A549 (cell line): ENCODE measurements around the gene SETD1B. TPM values are rescaled to one million over a fixed set of nuclear protein-coding genes. Genes with fewer than 3 reads are reported as not detected.
A peak's percentile ranks its signal among the peaks of the same experiment; 100 is the strongest.

Experiments
- ATAC-seq, 2 experiments: fragments of 200-7000 bp in 1 of 2; fragments of >200 bp in 1 of 2; cut with Nextera tagmentation in 1 of 2; cut with Tn5 transposase in 1 of 2; 3 replicates each; pipeline versions ENCODE4 v1.8.0 to v1.9.1; 2018 to 2020; ENCODE audit warnings: mild to moderate bottlenecking in 1 of 2, moderate library complexity in 1 of 2
- CTCF ChIA-PET: fragments of 300-600 bp; sonication (Branson Sonifier 250); formaldehyde crosslinking; extraction: SDS; loops from one replicate; lab custom pipeline; 2021; ENCODE audit warnings: antibody characterized with exemption, inconsistent platforms; lab: Yijun Ruan, JAX
- POLR2A ChIA-PET: fragments of 350-600 bp; formaldehyde crosslinking; extraction: SDS; loops from one replicate; lab custom pipeline; 2021; ENCODE audit warnings: antibody characterized with exemption, inconsistent platforms; lab: Yijun Ruan, JAX
- DNase-seq, 2 experiments: peaks; one replicate each; pipeline versions ENCODE4 v3.0.0 to v3.0.0-alpha.2; 2011 to 2016; ENCODE audit warnings: low read depth in 1 of 2, low spot score in 1 of 2
- FAIRE-seq: peaks from 2 replicates; lab custom pipeline; 2011; peaks lifted over from hg19 to GRCh38; lab: Jason Lieb, UNC
- H3K27ac ChIP-seq, 2 experiments: fragments of >200 bp; sonication (Bioruptor Twin); formaldehyde crosslinking; 3 replicates each; pipeline ENCODE4 v1.5.1; 2016 to 2017
- H3K4me1 ChIP-seq: fragments of >200 bp; sonication (Bioruptor Twin); formaldehyde crosslinking; 3 replicates; pipeline ENCODE4 v1.6.1; 2016
- H3K4me2 ChIP-seq: fragments of >200 bp; sonication (Bioruptor Twin); formaldehyde crosslinking; 3 replicates; pipeline ENCODE4 v1.6.1; 2016
- H3K4me3 ChIP-seq: fragments of >200 bp; sonication (Bioruptor Twin); formaldehyde crosslinking; 3 replicates; pipeline ENCODE4 v1.5.1; 2016
- H3K9me3 ChIP-seq: fragments of >200 bp; sonication (Bioruptor Twin); formaldehyde crosslinking; 3 replicates; pipeline ENCODE4 v1.6.1; 2016
- ATOH8 ChIP-seq: fragments of 250-450 bp; sonication (Bioruptor Pico); IDR thresholded peaks from 2 replicates; pipeline ENCODE4 v1.5.0; 2020; ENCODE audit warnings: low read depth, mild to moderate bottlenecking, moderate library complexity
- BHLHE40 ChIP-seq: IDR thresholded peaks from 2 replicates; pipeline ENCODE4 v1.6.1; 2012; ENCODE audit warnings: low read depth, low read length, inconsistent platforms
- CEBPB ChIP-seq, 2 experiments: fragments of >200 bp in 1 of 2; sonication (Bioruptor Twin) in 1 of 2; formaldehyde crosslinking in 1 of 2; IDR thresholded peaks; 2 replicates each; pipeline ENCODE4 v1.6.1; 2012 to 2016
- EHMT2 ChIP-seq: fragments of 200-600 bp; sonication (generic); IDR thresholded peaks from 2 replicates; pipeline ENCODE4 v1.6.1; 2016; ENCODE audit warnings: antibody characterized with exemption, low read depth, mild to moderate bottlenecking, moderate library complexity
- FOXS1 ChIP-seq: fragments of 250-450 bp; sonication (Bioruptor Pico); IDR thresholded peaks from 2 replicates; pipeline ENCODE4 v1.5.0; 2020; ENCODE audit warnings: mild to moderate bottlenecking, moderate library complexity
- HOXB13 ChIP-seq: fragments of 250-450 bp; sonication (Bioruptor Pico); IDR thresholded peaks from 2 replicates; pipeline ENCODE4 v1.5.0; 2020; ENCODE audit warnings: low read depth, mild to moderate bottlenecking, moderate library complexity
- JUNB ChIP-seq: fragments of >200 bp; sonication (Bioruptor Twin); formaldehyde crosslinking; IDR thresholded peaks from 2 replicates; pipeline ENCODE4 v1.6.1; 2016
- MYC ChIP-seq: IDR thresholded peaks from 2 replicates; pipeline ENCODE4 v1.6.1; 2012; ENCODE audit warnings: mild to moderate bottlenecking, inconsistent platforms, low read length, improper control_type of control experiment, borderline replicate concordance
- NPAS2 ChIP-seq: fragments of 250-450 bp; sonication (Bioruptor Pico); IDR thresholded peaks from 2 replicates; pipeline ENCODE4 v1.8.0; 2022; ENCODE audit warnings: mild to moderate bottlenecking, moderate library complexity, borderline replicate concordance
- PBX3 ChIP-seq: IDR thresholded peaks from 2 replicates; pipeline ENCODE4 v1.6.1; 2012
- PHF8 ChIP-seq: fragments of 200-600 bp; sonication (generic); IDR thresholded peaks from 2 replicates; pipeline ENCODE4 v1.6.1; 2016; ENCODE audit warnings: low read depth, mild to moderate bottlenecking, antibody characterized with exemption, moderate library complexity, borderline replicate concordance
- POLR2AphosphoS2 ChIP-seq: conservative IDR thresholded peaks from 2 replicates; pipeline ENCODE4 v1.6.1; 2012; ENCODE audit warnings: low read length, improper control_type of control experiment, inconsistent platforms
- RARB ChIP-seq: fragments of 250-450 bp; sonication (Bioruptor Pico); IDR thresholded peaks from 2 replicates; pipeline ENCODE4 v1.8.0; 2021; ENCODE audit warnings: mild to moderate bottlenecking, moderate library complexity
- RCOR1 ChIP-seq: fragments of 150-350 bp; IDR thresholded peaks from 2 replicates; pipeline ENCODE4 v1.6.1; 2014; ENCODE audit warnings: antibody characterized with exemption, low read length, low read depth
- RNF2 ChIP-seq: fragments of 200-600 bp; sonication (generic); IDR thresholded peaks from 2 replicates; pipeline ENCODE4 v1.6.1; 2016; ENCODE audit warnings: low read depth, mild to moderate bottlenecking, antibody characterized with exemption, moderate library complexity, borderline replicate concordance
- TFCP2L1 ChIP-seq: fragments of 250-450 bp; sonication (Bioruptor Pico); IDR thresholded peaks from 2 replicates; pipeline ENCODE4 v1.5.0; 2021; ENCODE audit warnings: mild to moderate bottlenecking
- TP53 ChIP-seq: fragments of 250-450 bp; sonication (Bioruptor Pico); IDR thresholded peaks from 2 replicates; pipeline ENCODE4 v1.5.0; 2021; ENCODE audit warnings: mild to moderate bottlenecking, moderate library complexity
- WGBS: methylation state at CpG from one replicate; pipeline ENCODE4 v1.1.6; 2017; ENCODE audit errors: missing lambda C conversion rate; 5-methylcytosine and 5-hydroxymethylcytosine counted together
- polyA plus RNA-seq, 4 experiments: library from polyadenylated mRNA; depleted of rRNA in 3 of 4; stranded (reverse); fragments of >200 nt; fragmentation: RNase III in 1 of 4; extraction: RNeasy Plus Mini Kit Qiagen cat#74134 plus additional on column Dnase treatment in 1 of 4; gene quantifications; 2 replicates in 3 of 4; 3 replicates in 1 of 4; pipeline ENCODE4 v1.2.3, GENCODE V29; 2011 to 2017
- TF ChIP-seq, protein P1 (sequence below): fragments of >200 bp; sonication (Bioruptor Twin); formaldehyde crosslinking; IDR thresholded peaks from 2 replicates; pipeline ENCODE4 v1.6.1; 2016
- TF ChIP-seq, protein P2 (sequence below): fragments of >200 bp; sonication (Bioruptor Twin); formaldehyde crosslinking; IDR thresholded peaks from 3 replicates; pipeline ENCODE4 v1.6.1; 2016
- TF ChIP-seq, protein P3 (sequence below): IDR thresholded peaks from 2 replicates; pipeline ENCODE4 v1.6.1; 2012

The SETD1B gene
- polyA plus RNA-seq, 2 of the 4 experiments (the other 2 are of a cell fraction), result 1.1 to 8.6 TPM

- POLR2A ChIA-PET, result interaction anchor here (0.6 to 0.8 kb wide), 2 partner anchors 25 to 73 kb away, joined by 3 to 7 read pairs; partner anchors contain the start of gene PSMD9
- CTCF ChIA-PET, result interaction anchor here (0.6 to 72.2 kb wide), 4 partner anchors 30 to 317 kb away, joined by 3 to 2657 read pairs (median 6); partner anchors contain the start of genes PSMD9, RHOF and SETD1B
- DNase-seq, result no peak
- no peak overlapping the region for H3K4me3 ChIP-seq
- ATAC-seq, result no peak
- FAIRE-seq, result no peak
- peaks cover 31% of the 10 kb centered on the region for H3K4me1 ChIP-seq
- no peaks in the 10 kb centered on the region for H3K9me3 ChIP-seq
- no peak overlapping the region for H3K4me2 ChIP-seq
- WGBS, result 91% methylated on average over 8 of the region's 8 CpGs
- no peak overlapping the region for H3K27ac ChIP-seq
- TF ChIP-seq NPAS2 (CRISPR knock-in tag) (no peak), JUNB (no peak), TP53 (CRISPR knock-in tag) (no peak), RCOR1 (no peak), CEBPB (IDR thresholded peaks at IDR 0.05) (0 out of 4 replicates have a peak, but pooled peaks of 1 of the 2 experiments have one; percentile 14), PBX3 (no peak)
- TF ChIP-seq, protein P1, sequence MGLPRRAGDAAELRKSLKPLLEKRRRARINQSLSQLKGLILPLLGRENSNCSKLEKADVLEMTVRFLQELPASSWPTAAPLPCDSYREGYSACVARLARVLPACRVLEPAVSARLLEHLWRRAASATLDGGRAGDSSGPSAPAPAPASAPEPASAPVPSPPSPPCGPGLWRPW, result no peak
- TF ChIP-seq, protein P2, sequence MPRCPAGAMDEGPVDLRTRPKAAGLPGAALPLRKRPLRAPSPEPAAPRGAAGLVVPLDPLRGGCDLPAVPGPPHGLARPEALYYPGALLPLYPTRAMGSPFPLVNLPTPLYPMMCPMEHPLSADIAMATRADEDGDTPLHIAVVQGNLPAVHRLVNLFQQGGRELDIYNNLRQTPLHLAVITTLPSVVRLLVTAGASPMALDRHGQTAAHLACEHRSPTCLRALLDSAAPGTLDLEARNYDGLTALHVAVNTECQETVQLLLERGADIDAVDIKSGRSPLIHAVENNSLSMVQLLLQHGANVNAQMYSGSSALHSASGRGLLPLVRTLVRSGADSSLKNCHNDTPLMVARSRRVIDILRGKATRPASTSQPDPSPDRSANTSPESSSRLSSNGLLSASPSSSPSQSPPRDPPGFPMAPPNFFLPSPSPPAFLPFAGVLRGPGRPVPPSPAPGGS, result no peak
Measured at GRCh38 chr12:121815263-121815662, 11.5 kb downstream of the SETD1B start.

DNA sequence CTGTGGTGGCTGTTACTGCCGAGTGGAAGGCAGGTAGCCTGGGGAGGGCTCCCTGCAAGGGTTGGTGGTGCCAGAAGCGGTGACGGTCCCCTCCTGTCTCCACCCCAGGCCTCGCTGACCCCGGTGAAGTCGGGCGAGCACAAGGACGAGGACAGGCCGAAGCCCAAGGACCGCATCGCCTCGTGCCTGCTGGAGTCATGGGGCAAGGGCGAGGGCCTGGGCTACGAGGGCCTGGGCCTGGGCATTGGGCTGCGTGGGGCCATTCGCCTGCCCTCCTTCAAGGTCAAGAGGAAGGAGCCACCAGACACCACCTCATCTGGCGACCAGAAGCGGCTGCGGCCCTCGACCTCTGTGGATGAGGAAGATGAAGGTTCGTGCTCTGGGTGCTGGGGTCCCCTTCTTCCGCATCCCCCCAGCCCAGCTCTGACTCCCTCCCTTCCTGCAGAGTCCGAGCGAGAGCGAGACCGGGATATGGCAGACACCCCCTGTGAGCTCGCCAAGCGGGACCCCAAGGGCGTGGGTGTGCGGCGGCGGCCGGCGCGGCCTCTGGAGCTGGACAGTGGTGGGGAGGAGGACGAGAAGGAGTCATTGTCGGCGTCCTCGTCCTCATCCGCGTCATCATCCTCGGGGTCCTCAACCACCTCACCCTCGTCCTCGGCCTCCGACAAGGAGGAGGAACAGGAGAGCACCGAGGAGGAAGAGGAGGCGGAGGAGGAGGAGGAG lies 13.3 kb downstream of the SETD1B start:
- Histone ChIP-seq H3K4me3 (no peak overlapping the region), H3K4me1 (peaks cover 19% of the 10 kb centered on the region), H3K4me2 (no peak overlapping the region), H3K27ac (no peak overlapping the region), H3K9me3 (no peaks in the 10 kb centered on the region)
- ATAC-seq (no peak), FAIRE-seq (no peak), DNase-seq (no peak)
- POLR2A ChIA-PET, result no interaction called here
- no peak for TF ChIP-seq RARB (CRISPR knock-in tag)
- TF ChIP-seq, protein P3, sequence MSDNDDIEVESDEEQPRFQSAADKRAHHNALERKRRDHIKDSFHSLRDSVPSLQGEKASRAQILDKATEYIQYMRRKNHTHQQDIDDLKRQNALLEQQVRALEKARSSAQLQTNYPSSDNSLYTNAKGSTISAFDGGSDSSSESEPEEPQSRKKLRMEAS, result no peak
- TF ChIP-seq TFCP2L1 (CRISPR knock-in tag), result no peak
- TF ChIP-seq EHMT2, result no peak
- TF ChIP-seq BHLHE40, result no peak
- no peak for TF ChIP-seq MYC
- TF ChIP-seq ATOH8 (CRISPR knock-in tag), result no peak
- TF ChIP-seq RNF2, result no peak
- TF ChIP-seq FOXS1, result no peak
- TF ChIP-seq POLR2AphosphoS2, result no peak
- TF ChIP-seq RCOR1, result no peak
- TF ChIP-seq HOXB13 (CRISPR knock-in tag), result no peak
- TF ChIP-seq PHF8, result no peak
- WGBS, result 94% methylated on average over 41 of the region's 47 CpGs
- CTCF ChIA-PET, result interaction anchor here (1.3 to 72.2 kb wide), 2 partner anchors 31 to 74 kb away, joined by 3 to 2657 read pairs; partner anchors contain the start of genes RHOF and SETD1B
